HuH-7.5 (cell line): Measurements from ENCODE around the gene ZKSCAN1.
A peak's percentile ranks its signal among the peaks of the same experiment; 100 is the strongest.
"Not testable (repeated sequence)": the region's sequence is repeated elsewhere in the genome, so short reads cannot be mapped to it uniquely, and the experiment has no call there.

Experiments
- DNase-seq: peaks from one replicate; pipeline ENCODE4 v3.0.0; 2011; ENCODE audit warnings: low spot score

Gene ZKSCAN1

DNA sequence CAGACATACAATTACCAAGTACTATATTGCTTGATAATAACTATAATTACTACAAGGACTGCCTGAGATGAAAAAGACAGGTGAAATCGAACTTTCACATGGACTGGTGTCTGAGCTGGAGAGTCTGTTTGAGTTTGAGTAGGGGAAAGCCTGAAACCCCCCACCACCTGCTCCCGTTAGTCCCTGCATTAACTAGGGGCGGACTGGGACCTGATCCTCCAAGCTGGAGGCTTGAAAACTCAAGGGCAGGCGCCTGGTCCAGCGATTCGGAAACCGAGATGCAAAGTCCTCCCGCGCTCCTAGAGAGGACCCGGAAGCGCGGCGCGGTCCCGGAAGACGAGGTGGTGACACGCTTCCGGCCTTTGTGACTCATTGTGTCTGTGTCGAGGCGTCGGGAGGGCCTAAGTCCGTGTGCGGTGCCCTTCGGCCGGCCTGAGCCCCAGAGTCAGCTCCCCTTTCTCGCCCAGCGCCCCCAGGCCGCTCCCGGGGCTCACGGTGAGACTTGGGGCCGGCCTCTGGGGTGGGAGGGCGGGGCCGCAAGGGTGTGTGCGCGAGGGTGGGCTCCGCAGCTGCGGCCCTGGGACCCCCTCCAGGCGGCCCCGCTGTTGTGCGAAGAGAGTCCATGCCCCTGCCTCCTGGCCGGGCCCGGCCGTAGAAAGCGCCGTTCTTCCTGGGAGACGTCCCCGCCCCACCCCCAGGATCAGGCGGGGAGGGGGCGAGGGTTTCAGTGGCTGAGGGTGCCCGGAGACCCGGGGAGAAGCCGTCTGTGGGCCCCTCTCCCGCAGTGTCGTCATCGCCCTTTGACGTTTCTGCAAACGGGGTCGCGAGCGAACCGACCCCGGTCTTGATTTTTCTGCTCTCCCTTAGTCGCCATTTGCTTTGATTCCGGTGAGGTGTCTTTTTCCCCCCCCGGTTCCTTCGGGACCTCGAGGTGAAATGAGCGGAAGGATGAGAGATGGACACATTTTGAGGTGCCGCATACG is at the start of gene ZKSCAN1:
ZKSCAN1 (plus strand) TSS at position 365 of the 983 bp plus-strand sequence. CDS start 7,911 bp downstream, outside the sequence.
- peak; percentile 88 for DNase-seq

DNA sequence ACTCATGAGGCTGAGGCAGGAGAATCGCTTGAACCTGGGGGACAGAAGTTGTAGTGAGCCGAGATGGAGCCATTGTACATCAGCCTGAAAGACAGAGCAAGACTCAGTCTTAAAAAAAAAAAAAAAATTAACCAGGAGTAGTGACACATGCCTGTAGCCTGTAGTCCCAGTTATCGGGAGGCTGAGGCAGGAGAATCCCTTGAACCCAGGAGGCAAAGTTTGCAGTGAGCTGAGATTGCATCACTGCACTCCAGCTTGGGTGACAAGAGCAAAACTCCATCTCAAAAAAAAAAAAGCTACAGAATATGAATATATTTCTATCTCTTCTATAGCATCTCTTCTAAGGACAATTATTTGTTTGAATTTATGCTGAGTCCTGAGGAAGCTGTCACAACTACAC is 46.1 kb upstream of the ZKSCAN1 start:
- no peak for DNase-seq

DNA sequence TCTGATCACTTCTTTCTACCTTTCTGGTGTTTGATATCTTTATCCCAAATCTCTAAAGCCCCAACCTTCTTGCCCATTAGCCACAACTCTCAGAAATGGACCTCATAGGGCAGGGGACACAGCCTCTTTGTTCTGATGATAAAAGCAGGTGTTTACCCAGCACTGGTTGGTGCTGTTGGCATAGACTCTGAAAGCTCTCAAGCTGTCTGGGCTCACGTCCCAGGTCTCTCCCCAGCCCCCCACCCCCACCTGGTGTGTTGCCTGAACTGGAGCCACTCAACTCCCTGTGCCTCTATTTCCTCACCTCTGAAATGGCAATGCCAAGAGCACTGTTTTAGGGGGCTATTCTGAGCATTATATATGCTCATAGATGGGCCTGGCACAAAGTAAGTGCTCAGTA is 45.6 kb upstream of the ZKSCAN1 start:
- not testable (repeated sequence) for DNase-seq

DNA sequence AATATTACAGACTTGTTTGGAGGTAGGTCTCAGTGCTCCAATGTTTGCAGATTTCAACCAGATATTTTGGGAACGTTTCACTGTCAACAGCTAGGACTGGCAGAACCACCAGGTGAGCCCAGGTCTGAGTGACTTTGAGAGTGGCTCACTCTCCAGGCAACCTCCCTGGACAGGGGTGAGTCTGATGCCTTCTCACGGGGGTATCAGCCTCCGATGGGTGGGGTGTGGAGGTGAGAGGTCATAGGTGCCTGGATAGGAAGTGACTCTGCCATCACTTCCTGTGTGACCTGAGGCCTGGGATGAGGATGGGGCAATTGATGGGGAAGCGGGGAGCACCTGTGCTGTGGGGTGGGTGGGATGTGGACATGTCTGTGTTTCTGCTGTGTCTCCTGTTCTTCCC is 44.2 kb upstream of the ZKSCAN1 start:
- no peak for DNase-seq

DNA sequence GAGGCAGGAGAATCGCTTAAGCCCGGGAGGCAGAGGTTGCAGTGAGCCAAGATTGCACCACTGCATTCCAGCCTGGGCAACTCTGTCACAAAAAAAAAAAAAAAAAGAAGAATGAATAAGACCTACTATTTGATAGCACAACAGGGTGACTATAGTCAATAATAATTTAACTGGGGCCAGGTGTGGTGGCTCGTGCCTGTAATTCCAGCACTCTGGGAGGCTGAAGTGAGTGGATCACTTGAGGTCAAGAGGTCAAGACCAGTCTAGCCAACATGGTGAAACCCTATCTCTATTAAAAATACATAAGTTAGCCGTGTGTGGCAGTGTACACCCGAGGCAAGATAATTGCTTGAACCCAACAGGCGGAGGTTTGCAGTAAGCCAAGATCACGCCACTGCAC is 41.6 kb upstream of the ZKSCAN1 start:
- DNase-seq, result not testable (repeated sequence)

DNA sequence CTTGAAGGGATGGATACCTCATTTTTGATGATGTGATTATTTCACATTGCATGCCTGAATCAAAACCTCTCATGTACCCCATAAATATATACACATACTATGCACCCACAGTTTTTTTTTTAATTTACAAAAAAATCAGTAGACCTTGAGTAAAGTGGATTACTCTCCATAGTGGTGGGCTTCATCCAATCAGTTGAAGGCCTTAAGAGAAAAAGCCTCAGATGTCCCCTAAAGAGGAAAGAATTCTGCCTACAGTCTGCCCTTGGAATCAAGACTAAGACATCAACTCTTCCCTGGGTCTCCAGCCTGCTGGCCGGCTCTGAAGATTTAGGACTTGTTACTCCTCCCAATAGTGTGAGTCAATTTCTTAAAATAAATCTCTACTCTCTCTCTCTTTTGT is 40.7 kb upstream of the ZKSCAN1 start:
- DNase-seq, result no peak

DNA sequence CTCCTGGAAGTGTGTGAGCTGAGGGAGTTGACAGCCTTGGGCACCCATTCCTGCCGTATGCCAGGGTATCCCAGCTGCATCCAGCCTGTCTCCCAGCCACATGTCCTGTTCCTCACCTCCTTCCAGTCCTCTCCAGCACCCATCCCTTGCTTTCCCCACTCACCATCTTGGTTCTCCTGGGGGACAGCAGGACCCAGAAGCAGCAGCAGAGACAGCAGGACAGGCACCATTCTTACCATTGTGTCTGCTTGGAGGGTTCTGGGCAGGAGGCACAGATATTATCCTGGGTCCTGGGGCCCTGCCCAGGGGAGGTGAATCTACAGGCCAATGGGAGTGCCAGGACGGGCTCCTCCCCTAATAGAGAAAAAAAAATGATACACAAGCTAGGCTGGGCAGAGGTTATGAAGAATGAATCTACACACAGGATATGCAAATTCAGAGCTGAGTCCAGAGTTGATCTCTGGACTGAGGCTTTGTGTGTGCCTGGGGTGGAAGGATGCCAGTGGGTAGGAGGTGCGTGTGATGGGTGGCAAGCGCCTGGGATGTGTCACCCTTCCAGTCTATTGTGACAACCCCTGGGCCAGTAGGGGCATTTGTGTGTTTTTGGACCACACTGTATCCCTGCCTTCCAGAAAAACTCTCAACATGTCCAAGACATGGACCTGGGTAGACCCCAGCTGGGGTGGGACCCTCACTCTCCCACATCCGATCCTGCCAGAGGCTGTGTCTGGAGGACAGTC is 39.4 kb upstream of the ZKSCAN1 start, which contains the start of gene AZGP1:
AZGP1 (minus strand) TSS at position 250 of the 740 bp plus-strand sequence; CDS start at position 239, 11 bp downstream.
- DNase-seq, result no peak

DNA sequence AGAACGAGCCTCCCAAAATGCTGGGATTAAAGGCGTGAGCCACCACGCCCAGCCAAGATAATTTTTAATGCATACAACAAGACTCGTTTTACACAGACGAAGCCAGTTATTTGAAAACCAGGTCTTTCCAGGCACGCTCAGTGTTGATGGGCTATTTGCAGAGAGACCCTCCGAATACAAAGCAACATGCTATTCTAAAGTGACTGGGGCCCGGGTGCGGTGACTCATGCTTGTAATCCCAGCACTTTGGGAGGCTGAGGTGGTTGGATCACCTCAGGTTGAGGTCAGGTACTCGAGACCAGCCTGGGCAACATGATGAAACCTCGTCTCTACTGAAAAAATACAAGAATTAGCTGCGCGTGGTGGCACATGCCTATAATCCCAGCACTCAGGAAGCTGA is 38.8 kb upstream of the ZKSCAN1 start:
- DNase-seq, result no peak

DNA sequence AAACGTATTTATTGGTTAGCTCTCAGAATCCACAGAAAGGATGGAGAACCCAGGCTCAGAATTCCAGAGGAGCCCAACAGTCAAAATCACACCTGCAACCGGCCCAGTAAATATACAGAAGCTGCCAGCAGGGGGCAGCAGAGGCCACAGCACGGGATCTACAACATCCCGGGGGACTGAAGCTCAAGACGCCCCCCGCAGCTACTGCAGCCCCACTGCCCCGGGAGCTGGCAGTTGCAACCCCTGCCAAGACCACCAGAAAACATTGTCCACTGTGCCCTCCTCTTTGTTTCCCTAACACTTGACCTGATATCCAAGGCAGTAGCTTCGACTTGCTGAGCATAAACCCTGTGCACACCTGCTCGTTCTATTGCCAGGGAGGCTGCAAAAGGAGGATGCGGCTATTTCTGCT is 35.6 kb upstream of the ZKSCAN1 start:
- not testable (repeated sequence) for DNase-seq

DNA sequence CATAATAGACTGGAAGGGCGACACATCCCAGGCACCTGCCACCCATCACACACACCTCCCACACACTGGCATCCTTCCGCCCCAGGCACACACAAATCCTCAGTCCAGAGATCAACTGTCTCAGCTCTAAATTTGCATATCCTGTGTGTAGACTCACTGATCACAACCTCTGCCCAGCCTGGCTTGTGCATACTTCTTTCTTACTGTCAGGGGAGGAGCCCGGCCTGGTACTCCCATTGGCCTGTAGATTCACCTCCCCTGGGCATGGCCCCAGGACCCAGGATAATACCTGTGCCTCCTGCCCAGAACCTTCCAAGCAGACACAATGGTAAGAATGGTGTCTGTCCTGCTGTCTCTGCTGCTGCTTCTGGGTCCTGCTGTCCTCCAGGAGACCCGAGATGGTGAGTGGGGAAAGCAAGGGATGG is 34.9 kb upstream of the ZKSCAN1 start:
- DNase-seq, result not testable (repeated sequence)

DNA sequence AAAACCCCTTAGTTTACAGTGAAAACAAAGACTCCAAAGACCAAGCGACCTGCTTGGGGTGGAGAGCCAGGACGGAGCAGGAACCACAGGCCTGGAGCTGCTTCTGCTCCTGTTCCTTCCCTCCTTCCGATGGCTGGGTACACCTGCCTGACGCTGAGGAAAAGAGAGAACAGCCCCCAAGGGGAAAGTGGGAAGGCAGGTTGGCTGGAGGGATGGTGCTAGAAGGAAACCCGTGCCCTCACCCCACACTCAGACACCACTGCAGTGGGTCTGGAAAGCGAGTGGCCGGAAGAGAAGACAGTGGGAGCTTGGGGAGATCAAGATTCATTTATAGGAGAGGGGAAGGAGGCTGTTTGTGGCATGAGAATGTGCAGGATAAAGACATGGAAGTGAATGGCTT is 34.3 kb upstream of the ZKSCAN1 start:
- not testable (repeated sequence) for DNase-seq

DNA sequence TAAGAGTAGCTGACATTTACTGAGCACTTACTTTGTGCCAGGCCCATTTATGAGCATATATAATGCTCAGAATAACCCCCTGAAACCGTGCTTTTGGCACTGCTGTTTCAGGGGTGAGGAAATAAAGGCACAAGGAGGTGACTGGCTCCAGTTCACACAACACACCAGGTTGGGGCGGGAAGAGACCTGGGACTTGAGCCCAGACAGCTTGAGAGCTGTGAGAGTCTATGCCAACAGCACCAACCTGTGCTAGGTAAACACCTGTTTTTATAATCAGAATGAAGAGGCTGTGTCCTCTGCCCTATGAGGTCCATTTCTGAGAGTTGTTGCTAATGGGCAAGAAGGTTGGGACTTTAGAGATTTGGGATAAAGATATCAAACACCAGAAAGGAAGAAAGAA is 30.8 kb upstream of the ZKSCAN1 start:
- no peak for DNase-seq

DNA sequence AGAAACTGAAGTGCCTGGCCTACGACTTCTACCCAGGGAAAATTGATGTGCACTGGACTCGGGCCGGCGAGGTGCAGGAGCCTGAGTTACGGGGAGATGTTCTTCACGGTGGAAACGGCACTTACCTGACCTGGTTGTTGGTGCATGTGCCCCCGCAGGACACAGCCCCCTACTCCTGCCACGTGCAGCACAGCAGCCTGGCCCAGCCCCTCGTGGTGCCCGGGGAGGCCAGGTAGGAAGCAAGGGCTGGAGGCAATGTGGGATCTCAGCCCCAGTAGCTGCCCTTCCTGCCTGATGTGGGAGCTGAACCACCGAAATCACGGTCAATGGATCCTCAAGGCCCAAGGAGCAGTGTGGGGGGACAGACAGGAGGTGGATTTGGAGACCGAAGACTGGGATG is 28.1 kb upstream of the ZKSCAN1 start:
- not testable (repeated sequence) for DNase-seq

DNA sequence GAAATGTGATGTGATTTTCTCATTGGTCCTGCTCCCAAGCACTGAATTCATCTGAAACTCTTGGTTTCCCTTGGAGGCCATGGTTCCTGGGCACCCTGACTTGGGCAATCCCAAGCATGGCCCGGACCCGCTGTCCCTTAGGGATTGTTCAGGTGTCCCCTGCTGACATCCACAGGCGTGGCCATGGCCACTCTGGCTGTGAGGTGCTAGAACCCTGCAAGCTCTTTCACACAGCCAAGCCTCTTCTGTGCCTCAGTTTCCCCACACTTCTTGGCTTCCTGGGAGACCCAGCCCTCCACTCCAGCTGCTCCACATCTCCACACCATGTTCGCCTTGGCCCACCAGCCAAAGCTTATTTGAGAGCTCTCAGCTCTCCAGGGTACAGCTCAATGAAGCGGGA is 27.6 kb upstream of the ZKSCAN1 start:
- no peak for DNase-seq

DNA sequence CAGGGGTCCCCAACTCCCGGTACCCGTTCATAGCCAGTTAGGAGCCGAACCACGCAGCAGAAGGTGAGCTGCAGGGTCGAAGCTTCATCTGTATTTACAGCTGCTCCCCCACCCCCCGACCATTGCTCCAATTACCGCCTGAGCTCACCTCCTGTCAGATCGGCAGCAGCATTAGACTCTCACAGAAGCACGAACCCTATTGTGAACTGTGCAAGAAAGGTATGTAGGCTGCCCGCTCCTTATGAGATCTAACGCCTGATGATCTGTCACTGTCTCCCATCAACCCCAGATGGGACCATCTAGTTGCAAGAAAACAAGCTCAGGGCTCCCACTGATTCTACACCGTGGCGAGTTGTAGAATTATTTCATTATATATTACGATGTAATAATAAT is 24.9 kb upstream of the ZKSCAN1 start:
- DNase-seq, result no peak

DNA sequence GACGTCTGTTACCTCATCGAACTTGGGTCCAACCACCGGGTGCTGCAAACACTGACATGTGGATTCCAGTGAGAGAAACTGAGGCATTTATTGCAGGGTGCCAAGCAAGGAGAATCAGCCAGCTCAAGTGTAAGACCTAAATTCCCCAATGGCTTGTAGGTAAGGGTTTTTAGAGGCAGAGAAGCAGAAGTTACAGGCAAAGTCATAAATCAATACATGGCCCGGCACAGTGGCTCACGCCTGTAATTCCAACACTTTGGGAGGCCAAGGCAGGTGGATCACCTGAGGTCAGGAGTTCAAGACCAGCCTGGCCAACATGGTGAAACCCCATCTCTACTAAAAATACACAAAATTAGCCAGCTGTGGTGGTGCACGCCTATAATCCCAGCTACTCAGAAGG is 23.9 kb upstream of the ZKSCAN1 start:
- not testable (repeated sequence) for DNase-seq

DNA sequence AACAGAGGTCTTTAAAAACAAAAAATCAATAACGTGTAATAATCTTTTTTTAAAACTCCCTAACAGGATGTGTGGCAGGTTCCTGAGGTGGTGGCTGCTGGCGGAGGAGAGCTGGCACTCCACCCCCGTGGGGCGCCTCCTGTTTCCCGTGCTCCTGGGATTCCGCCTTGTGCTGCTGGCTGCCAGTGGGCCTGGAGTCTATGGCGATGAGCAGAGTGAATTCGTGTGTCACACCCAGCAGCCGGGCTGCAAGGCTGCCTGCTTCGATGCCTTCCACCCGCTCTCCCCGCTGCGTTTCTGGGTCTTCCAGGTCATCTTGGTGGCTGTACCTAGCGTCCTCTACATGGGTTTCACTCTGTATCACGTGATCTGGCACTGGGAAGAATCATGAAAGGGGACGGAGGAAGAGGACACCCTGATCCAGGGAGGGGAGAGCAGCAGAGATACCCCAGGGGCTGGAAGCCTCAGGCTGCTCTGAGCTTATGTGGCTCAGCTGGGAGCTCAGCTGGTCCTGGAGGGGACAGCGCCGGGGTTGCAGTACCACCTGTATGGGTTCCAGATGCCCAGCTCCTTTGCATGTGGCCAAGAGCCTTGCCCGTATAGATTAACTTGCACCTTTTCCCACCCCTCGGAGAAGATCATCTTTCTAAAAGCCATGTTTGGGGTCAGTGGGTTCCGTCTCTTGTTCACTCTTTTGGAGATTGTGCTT is 22.9 kb upstream of the ZKSCAN1 start:
- no peak for DNase-seq

DNA sequence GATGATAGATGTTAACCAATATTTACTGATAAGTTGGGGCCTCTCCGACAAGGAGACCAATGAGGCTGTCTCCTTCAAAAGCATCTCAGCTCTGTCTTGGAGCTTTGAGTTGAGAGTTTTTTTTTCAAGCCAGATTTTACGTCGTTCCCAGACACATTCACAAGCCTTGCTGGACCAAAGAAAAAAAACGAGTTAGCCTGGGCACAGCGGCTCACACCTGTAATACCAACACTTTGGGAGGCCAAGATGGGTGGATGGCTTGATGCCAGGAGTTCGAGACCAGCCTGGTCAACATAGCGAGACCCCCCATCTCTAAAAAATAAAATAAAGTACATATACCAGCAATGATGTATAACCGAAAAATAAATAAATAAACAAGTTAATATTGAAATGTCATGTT is 20.6 kb upstream of the ZKSCAN1 start:
- no peak for DNase-seq

DNA sequence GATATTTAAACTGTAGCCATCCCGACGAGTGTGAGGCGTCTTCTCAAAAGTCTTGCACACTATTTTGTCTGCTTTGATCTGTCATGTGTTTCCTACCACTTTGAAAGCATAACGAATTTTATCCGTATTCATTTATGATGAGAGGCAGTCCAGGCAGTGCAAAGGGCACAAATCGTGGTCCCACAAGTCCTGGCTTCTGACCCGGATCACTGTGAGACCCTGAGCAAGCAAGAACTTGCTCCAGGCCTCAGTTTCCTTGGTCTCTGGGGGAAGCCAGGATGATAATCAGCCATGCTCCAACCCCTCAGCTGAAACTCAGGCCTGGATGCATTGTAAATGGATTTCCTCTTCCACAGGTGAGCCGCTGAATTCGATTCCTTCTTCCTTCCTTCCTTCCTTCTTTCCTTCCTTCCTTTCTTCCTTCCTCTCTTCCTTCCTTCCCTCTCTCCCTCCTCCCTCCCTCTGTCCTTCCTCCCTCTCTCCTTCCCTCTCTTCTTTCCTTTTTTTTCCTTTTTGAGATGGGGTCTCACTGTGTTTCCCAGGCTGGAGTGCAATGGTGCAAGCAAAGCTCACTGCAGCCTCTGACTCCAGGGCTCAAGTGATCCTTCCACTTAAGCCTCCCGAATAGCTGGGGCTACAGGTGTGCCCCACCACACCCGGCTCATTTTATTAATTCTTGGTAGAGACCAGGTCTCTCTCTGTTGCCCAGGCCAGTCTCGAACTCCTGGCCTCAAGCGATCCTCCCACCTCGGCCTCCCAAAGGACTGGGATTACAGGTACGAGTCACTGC is 18.4 kb upstream of the ZKSCAN1 start:
- DNase-seq, result no peak

DNA sequence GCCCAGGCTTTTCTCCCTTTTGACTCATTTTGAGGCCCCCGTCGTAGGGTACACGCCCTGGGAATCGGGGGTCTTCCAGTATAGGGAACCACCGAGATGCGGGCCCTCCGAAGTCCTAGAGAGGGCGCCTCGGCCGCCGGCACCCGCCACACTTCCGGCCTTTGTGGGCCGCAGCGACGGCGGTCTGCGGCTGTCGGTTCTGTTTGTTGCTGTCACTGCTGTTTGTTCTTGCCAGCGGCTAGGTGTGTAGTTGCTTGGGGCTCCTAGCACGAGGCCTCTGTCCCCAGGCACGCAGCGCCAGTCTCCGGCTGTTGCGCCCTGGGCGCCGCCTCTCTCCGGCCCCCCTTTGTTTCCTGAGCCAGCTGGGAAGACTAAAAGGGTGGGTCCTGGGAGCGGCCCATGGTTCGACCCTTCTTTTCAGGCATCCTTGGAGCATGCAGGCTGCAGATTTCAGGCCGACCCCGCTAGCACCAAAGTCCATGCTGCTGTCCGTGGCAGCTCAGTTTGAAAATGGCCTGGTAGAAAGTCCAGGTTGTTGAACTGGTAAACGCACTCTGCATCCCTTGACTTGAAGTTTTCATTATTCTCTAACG is 17.8 kb upstream of the ZKSCAN1 start:
- DNase-seq, result no peak

DNA sequence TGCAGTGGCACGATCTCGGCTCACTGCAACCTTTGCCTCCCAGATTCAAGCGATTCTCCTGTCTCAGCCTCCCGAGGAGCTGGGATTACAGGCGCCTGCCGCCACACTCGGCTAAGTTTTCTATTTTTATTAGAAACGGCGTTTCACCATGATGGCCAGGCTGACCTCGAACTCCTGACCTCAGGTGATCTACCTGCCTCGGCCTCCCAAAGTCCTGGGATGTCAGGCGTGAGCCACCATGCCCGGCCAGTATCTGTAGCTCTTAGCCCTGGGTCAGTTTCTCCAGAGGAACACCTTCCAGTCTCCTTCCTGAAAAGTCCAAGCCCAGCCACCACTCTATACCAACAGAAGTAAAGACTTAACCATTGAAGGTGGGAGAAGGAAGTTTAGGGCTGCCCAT is 15.2 kb upstream of the ZKSCAN1 start:
- DNase-seq, result no peak
